Lower lobe of right lung (tissue), 2 donors: ENCODE measurements around the gene STK35. TPM values are rescaled to one million over a fixed set of nuclear protein-coding genes. Genes with fewer than 3 reads are reported as not detected.

Experiments used
- ATAC-seq, 2 donors: fragments of 200-7000 bp; cut with Tn5 transposase; one replicate each; pipeline ENCODE4 v1.9.1; 2020 to 2022; ENCODE audit warnings: mild to moderate bottlenecking in 2 of 2, moderate library complexity in 2 of 2
- DNase-seq: peaks from one replicate; pipeline ENCODE4 v3.0.0-alpha.2; 2020
- H3K27ac ChIP-seq: fragments of 200-600 bp; one replicate; pipeline ENCODE4 v1.8.0; 2022
- H3K27me3 ChIP-seq: fragments of 200-600 bp; one replicate; pipeline ENCODE4 v1.8.0; 2022; ENCODE audit warnings: low read depth
- H3K36me3 ChIP-seq: fragments of 200-600 bp; one replicate; pipeline ENCODE4 v1.8.0; 2022; ENCODE audit warnings: mild to moderate bottlenecking
- H3K4me1 ChIP-seq: fragments of 200-600 bp; one replicate; pipeline ENCODE4 v1.8.0; 2022
- H3K4me3 ChIP-seq: fragments of 200-600 bp; one replicate; pipeline ENCODE4 v1.8.0; 2022; ENCODE audit warnings: mild to moderate bottlenecking
- H3K9me3 ChIP-seq: fragments of 200-600 bp; one replicate; pipeline ENCODE4 v1.8.0; 2022
- CTCF ChIP-seq: fragments of 200-600 bp; IDR thresholded peaks from one replicate; pipeline ENCODE4 v1.8.0; 2022; ENCODE audit warnings: antibody characterized with exemption, mild to moderate bottlenecking
- intact Hi-C: fragments of 100-400 bp; cut with DNase I; formaldehyde crosslinking; loops from one replicate; pipeline ENCODE4 v1.11.0; 2022
- total RNA-seq: library from RNA; stranded (reverse); fragmentation: NEBNext Ultra II Directional; extraction: Animal tissue kit (Norgen Biotek cat#: 25700); gene quantifications from one replicate; pipeline ENCODE4 v1.2.1, GENCODE V29; 2021
- donor health status: DM: no; HTN: yes; CAD: no; lungs with severe emphysema.

The STK35 gene
- total RNA-seq, 1 donor from 2014 or later, result 13.9 TPM

GRCh38 chr20:2152317-2152716 lies 50.7 kb downstream of the STK35 start:
- intact Hi-C loops, result no loop called here
- peak; percentile 6 to 30 for ATAC-seq
- DNase-seq, result no peak
- no peaks in the 10 kb centered on the region for H3K9me3 ChIP-seq
- no peaks in the 10 kb centered on the region for H3K27me3 ChIP-seq
- no peak overlapping the region for H3K4me3 ChIP-seq
- H3K27ac ChIP-seq, result no peak overlapping the region
- TF ChIP-seq CTCF, result no peak
- H3K36me3 ChIP-seq, result peaks cover 22% of the 10 kb centered on the region
- H3K4me1 ChIP-seq, result peaks cover 13% of the 10 kb centered on the region

- Histone ChIP-seq H3K4me1 (peaks cover 13% of the 10 kb centered on the region), H3K36me3 (peaks cover 12% of the 10 kb centered on the region), H3K27me3 (no peaks in the 10 kb centered on the region), H3K9me3 (no peaks in the 10 kb centered on the region), H3K4me3 (no peak overlapping the region), H3K27ac (no peak overlapping the region)
- DNase-seq, result no peak
- intact Hi-C loops, result no loop called here
- ATAC-seq, result no peak
- no peak for TF ChIP-seq CTCF
Measured at GRCh38 chr20:2153326-2153725, 51.7 kb downstream of the STK35 start.

- no peak for TF ChIP-seq CTCF
- intact Hi-C loops, result no loop called here
- ATAC-seq (no peak), DNase-seq (no peak)
- Histone ChIP-seq H3K4me3 (no peak overlapping the region), H3K9me3 (no peaks in the 10 kb centered on the region), H3K27ac (no peak overlapping the region), H3K36me3 (no peaks in the 10 kb centered on the region), H3K27me3 (no peaks in the 10 kb centered on the region), H3K4me1 (peaks cover 8% of the 10 kb centered on the region)
Measured at GRCh38 chr20:2156224-2156623, 54.6 kb downstream of the STK35 start.

- Histone ChIP-seq H3K4me3 (no peak overlapping the region), H3K9me3 (no peaks in the 10 kb centered on the region), H3K27me3 (no peaks in the 10 kb centered on the region), H3K4me1 (peaks cover under 1% of the 10 kb centered on the region), H3K27ac (no peak overlapping the region), H3K36me3 (no peaks in the 10 kb centered on the region)
- ATAC-seq, result no peak
- intact Hi-C loops, result no loop called here
- no peak for DNase-seq
- no peak for TF ChIP-seq CTCF
Measured at GRCh38 chr20:2156666-2157624, 55.3 kb downstream of the STK35 start.

GRCh38 chr20:2162125-2162822 lies 60.6 kb downstream of the STK35 start:
- Histone ChIP-seq H3K27me3 (no peaks in the 10 kb centered on the region), H3K27ac (no peak overlapping the region), H3K4me1 (no peaks in the 10 kb centered on the region), H3K4me3 (no peak overlapping the region), H3K9me3 (no peaks in the 10 kb centered on the region), H3K36me3 (no peaks in the 10 kb centered on the region)
- TF ChIP-seq CTCF, result no peak
- intact Hi-C loops, result no loop called here
- DNase-seq, result no peak
- no peak for ATAC-seq
